ENCODE data around the gene RALGPS1.
A peak's percentile ranks its signal among the peaks of the same experiment; 100 is the strongest.

Gene RALGPS1

DNA sequence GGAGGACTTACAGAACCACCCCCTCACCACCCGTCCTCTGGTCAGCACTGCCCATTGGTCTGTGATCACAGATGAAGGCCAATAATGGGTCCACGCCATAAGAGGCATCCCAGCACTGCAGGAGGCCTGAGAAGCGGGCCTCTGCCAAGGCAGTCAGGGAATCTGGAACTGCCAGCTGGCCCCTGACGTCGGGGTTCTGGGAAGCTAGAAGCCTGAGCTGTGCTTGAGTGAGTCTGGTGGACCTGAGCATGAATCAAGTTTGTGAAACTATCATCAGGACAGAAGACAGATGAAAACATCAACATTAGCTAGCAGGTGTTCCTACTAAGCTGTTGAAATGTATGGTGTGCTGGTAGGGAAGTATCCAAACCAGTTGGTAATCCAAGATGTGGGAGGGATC, 200.0 kb downstream of the RALGPS1 start:
- H3K9me3 ChIP-seq (ENCODE audit: control insufficient read depth, low read length) = no peaks in the 10 kb centered on the region
- H3K4me3 ChIP-seq (ENCODE audit: insufficient read depth, low read depth, low read length) = no peak overlapping the region
- no peak overlapping the region for H3K27ac ChIP-seq (ENCODE audit: insufficient read depth, low read depth, low read length, poor library complexity, severe bottlenecking)
- H3K4me1 ChIP-seq (ENCODE audit: control insufficient read depth, insufficient read depth, low read length) = peaks cover 20% of the 10 kb centered on the region
- WGBS, 2 experiments = 94 to 95% methylated on average over 5 of the region's 5 CpGs
- no peaks in the 10 kb centered on the region for H3K36me3 ChIP-seq (ENCODE audit: control insufficient read depth, insufficient read depth, low read length)
- H3K27me3 ChIP-seq (ENCODE audit: control insufficient read depth, insufficient read depth, low read length, poor library complexity, severe bottlenecking) = no peaks in the 10 kb centered on the region

DNA sequence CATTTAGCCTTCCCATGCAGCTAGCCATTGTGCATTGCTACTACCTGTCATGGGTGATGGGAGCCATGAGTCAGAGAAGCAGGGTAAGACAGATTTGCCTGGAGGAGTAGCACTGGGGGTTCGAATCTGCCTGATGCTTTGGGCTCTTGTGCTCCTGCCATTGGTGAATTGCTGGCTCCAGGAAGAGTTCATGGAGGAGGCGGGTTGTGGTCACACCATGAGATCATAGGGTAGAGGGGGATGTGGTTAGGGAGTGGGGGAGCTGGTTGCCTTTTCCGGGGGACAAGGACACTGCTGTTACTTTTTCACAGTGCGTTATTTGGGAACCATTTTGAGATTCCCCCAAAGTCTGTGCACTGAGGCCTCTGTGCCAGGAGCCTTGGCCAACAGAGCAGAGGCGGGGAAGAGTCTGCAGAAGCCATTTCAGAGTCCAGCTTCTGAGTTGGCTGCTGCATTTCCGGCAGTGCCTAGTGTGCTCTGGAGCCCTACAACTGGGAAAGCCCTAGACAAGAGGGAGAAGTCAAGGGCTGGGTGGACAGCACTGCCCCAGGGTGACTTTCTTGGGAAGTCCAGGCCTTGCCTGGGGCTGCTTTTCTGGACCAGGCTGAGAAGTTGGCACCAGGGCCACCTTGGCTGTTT, 201.6 kb downstream of the RALGPS1 start:
- Histone ChIP-seq H3K27ac (ENCODE audit: insufficient read depth, low read depth, low read length, poor library complexity, severe bottlenecking) (no peak overlapping the region), H3K4me3 (ENCODE audit: insufficient read depth, low read depth, low read length) (no peak overlapping the region), H3K9me3 (ENCODE audit: control insufficient read depth, low read length) (no peaks in the 10 kb centered on the region), H3K27me3 (ENCODE audit: control insufficient read depth, insufficient read depth, low read length, poor library complexity, severe bottlenecking) (no peaks in the 10 kb centered on the region), H3K36me3 (ENCODE audit: control insufficient read depth, insufficient read depth, low read length) (no peaks in the 10 kb centered on the region), H3K4me1 (ENCODE audit: control insufficient read depth, insufficient read depth, low read length) (peaks cover 20% of the 10 kb centered on the region)
- 94 to 97% methylated on average over 6 of the region's 6 CpGs for WGBS, 2 experiments

DNA sequence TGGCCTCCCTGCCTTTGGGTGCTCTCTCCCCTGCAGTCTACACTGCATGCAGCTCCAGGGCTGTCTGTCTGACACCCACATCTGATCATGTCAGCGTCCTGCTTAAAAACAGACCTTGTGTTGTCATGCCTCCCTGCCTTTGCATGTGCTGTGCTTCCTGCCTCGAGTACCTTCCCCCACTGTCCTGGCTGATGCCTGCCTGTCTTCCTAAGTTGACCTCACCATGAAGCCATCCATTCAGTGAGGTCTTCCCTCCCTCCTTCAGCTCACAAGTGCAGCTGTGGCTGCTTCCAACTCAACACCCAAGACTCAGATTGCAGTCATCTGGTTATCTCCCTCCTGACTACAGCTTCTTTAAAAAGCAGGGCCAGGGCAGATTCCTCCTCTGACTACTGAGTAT, 202.4 kb downstream of the RALGPS1 start:
- 87 to 88% methylated on average over 2 of the region's 2 CpGs for WGBS, 2 experiments
- H3K4me1 ChIP-seq (ENCODE audit: control insufficient read depth, insufficient read depth, low read length) = peaks cover 20% of the 10 kb centered on the region
- no peak overlapping the region for H3K27ac ChIP-seq (ENCODE audit: insufficient read depth, low read depth, low read length, poor library complexity, severe bottlenecking)

DNA sequence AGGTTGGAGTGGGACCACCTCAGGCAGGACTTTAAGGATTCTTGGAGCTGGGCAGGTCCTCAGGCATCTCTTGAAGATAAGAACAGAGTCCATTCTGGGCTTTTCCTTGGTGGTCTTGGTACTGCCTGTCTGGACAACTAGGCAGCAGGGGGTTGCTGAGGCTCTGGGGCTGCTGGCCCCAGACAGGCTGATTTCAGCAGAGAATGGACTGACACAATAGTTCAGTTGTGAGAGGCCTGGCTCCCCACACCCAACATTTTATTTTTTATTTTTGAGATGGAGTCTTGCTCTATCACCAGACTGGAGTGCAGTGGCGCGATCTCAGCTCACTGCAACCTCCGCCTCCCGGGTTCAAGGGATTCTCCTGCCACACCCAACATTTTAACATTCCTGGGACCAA, 203.2 kb downstream of the RALGPS1 start:
- no peak overlapping the region for H3K27ac ChIP-seq (ENCODE audit: insufficient read depth, low read depth, low read length, poor library complexity, severe bottlenecking)
- H3K9me3 ChIP-seq (ENCODE audit: control insufficient read depth, low read length) = no peaks in the 10 kb centered on the region
- H3K4me1 ChIP-seq (ENCODE audit: control insufficient read depth, insufficient read depth, low read length) = peaks cover 20% of the 10 kb centered on the region
- H3K4me3 ChIP-seq (ENCODE audit: insufficient read depth, low read depth, low read length) = no peak overlapping the region
- H3K27me3 ChIP-seq (ENCODE audit: control insufficient read depth, insufficient read depth, low read length, poor library complexity, severe bottlenecking) = no peaks in the 10 kb centered on the region
- WGBS, 2 experiments = 100% methylated on average over 4 of the region's 4 CpGs
- H3K36me3 ChIP-seq (ENCODE audit: control insufficient read depth, insufficient read depth, low read length) = no peaks in the 10 kb centered on the region

More for the DNA sequence above, 202.4 kb downstream of the RALGPS1 start:
- H3K4me3 ChIP-seq (ENCODE audit: insufficient read depth, low read depth, low read length) = no peak overlapping the region
- H3K27me3 ChIP-seq (ENCODE audit: control insufficient read depth, insufficient read depth, low read length, poor library complexity, severe bottlenecking) = no peaks in the 10 kb centered on the region
- H3K36me3 ChIP-seq (ENCODE audit: control insufficient read depth, insufficient read depth, low read length) = no peaks in the 10 kb centered on the region
- no peaks in the 10 kb centered on the region for H3K9me3 ChIP-seq (ENCODE audit: control insufficient read depth, low read length)

DNA sequence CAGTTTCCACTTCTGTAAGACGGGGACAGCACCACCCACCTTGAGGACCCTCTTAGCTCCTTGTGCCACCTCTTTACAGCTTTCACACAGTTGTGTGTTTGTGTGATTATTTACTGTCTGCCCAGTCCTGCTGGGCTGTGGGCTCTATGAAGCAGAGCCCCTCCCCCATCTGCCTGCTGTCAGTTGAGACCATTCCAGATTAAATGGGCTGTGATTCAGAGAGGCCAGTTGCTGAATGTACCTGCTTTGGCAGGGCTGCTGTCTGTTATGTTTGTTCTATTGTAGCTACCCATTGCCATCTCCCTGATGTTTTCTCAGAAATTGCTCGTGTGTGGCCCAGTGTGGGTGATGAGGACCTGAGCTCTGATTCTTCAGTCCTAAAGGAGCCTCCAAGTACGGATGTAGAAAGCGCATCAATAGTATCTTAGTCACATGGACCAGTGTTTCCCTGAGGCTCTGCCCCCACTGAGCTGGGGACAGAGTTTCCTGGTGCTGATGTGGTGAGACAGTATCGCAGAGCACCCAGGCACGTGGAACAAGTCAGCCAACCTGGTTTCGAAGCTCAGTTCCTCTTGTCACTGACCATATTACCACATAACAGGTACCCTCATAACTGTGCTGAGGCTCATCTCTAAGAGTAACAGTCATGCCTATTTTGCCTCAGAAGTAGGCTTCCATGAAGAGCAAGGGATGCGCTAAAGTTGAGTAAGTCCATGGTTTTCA, 204.2 kb downstream of the RALGPS1 start:
- 91 to 93% methylated on average over 8 of the region's 8 CpGs for WGBS, 2 experiments
- no peaks in the 10 kb centered on the region for H3K27me3 ChIP-seq (ENCODE audit: control insufficient read depth, insufficient read depth, low read length, poor library complexity, severe bottlenecking)
- H3K36me3 ChIP-seq (ENCODE audit: control insufficient read depth, insufficient read depth, low read length) = no peaks in the 10 kb centered on the region
- H3K9me3 ChIP-seq (ENCODE audit: control insufficient read depth, low read length) = no peaks in the 10 kb centered on the region
- no peak overlapping the region for H3K27ac ChIP-seq (ENCODE audit: insufficient read depth, low read depth, low read length, poor library complexity, severe bottlenecking)
- peaks cover 27% of the 10 kb centered on the region for H3K4me1 ChIP-seq (ENCODE audit: control insufficient read depth, insufficient read depth, low read length)
- no peak overlapping the region for H3K4me3 ChIP-seq (ENCODE audit: insufficient read depth, low read depth, low read length)

DNA sequence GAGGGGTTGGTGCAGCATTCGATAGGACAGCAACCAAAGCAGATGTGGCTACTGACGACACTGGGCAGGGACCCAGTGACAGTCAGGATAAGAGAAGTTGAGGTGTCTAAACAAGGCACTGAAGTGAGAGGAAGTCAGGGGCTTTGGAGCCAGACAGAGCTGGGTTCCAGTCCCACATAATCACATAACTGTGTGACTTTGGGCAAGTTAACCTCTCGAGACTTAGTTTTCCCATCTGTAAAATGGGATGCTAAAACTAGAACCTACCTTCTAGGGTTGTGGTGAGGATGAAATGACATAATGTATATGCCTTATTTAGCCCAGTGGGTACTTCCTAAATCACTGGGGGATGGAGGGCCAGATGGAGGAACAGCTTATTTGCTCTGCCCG, 204.7 kb downstream of the RALGPS1 start:
- Histone ChIP-seq H3K27ac (ENCODE audit: insufficient read depth, low read depth, low read length, poor library complexity, severe bottlenecking) (no peak overlapping the region), H3K4me3 (ENCODE audit: insufficient read depth, low read depth, low read length) (no peak overlapping the region), H3K9me3 (ENCODE audit: control insufficient read depth, low read length) (no peaks in the 10 kb centered on the region), H3K4me1 (ENCODE audit: control insufficient read depth, insufficient read depth, low read length) (peaks cover 30% of the 10 kb centered on the region), H3K27me3 (ENCODE audit: control insufficient read depth, insufficient read depth, low read length, poor library complexity, severe bottlenecking) (no peaks in the 10 kb centered on the region), H3K36me3 (ENCODE audit: control insufficient read depth, insufficient read depth, low read length) (no peaks in the 10 kb centered on the region)
- 90 to 95% methylated on average over 4 of the region's 4 CpGs for WGBS, 2 experiments

DNA sequence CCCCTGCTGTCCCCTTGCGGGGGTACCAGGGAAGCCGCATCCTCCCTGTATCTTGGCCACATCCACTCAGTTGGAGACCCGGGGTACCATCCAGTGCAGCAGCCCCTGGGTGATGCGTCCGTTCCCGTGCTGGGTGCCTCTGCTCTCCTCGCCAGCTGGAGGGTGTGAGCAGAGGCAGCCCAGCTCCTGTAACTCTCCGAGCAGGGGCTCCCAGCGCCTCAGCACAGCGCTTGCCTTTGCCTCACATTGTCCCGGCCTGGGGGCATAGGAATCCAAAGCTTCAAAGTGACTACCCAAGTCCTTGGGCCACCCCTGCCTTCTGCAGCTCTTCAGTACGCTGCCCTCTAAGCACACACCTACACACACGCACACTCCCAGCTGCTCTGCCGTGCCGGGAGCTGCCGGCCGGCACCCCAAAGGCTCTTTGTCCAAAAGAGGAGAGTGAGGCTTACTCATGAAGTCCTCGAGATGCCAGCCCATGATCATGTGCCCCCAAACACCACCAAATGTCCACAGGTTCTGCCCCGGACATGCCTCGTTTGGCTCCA, 207.1 kb downstream of the RALGPS1 start:
- H3K9me3 ChIP-seq (ENCODE audit: control insufficient read depth, low read length) = no peaks in the 10 kb centered on the region
- no peaks in the 10 kb centered on the region for H3K36me3 ChIP-seq (ENCODE audit: control insufficient read depth, insufficient read depth, low read length)
- H3K4me3 ChIP-seq (ENCODE audit: insufficient read depth, low read depth, low read length) = peak overlapping the region; percentile 63
- WGBS, 2 experiments = 13 to 16% methylated on average over 20 of the region's 20 CpGs
- H3K4me1 ChIP-seq (ENCODE audit: control insufficient read depth, insufficient read depth, low read length) = peaks cover 30% of the 10 kb centered on the region
- peak overlapping the region; percentile 87 for H3K27ac ChIP-seq (ENCODE audit: insufficient read depth, low read depth, low read length, poor library complexity, severe bottlenecking)
- H3K27me3 ChIP-seq (ENCODE audit: control insufficient read depth, insufficient read depth, low read length, poor library complexity, severe bottlenecking) = no peaks in the 10 kb centered on the region

DNA sequence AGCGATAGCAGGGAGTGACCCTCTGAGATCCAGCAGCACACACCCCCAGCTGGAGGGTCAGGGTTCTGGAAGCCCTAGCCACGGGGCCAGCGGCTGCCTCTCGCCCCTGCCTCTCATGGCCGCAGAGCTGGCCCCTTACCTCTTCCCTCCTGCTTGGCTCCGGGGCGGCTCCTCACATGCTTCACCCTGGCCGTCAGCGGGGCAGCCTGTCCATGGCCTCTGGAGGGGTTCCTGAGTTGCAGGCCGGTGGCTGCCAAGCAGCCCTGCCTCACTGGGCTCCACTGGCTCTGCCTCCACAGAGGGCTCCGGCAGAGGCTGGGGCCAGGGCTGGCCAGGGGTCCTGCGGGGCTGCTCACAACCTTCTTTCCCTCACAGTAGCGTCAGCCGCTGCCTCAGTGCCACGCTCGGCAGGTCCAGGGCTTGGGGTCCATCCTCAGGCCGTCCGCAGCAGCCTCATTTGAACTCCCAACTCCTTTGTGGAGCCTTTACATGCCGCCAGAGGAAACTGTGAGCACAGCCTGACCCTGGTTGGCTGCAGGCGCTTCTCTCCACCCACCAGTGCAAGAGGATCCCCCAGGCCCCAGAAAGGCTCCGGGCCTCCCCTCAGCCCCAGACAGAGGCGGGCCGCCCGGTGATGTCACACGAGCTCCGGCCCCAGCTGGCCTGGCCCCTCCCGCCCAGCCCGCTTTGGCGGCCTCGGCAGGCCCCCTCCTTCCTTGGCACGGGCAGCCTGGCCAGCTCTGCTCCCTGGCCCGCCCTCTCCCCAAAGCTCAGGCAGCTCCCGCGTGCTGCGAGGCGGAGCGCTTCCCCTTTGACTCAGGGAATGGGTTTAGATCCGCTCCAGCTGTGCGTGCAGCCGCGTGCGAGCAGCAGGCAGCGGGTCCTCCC, 207.8 kb downstream of the RALGPS1 start, which contains the start of gene ANGPTL2:
Gene ANGPTL2, minus strand, starts transcription at position 460 of the 888 bp plus-strand sequence. CDS start 13,904 bp downstream, outside the sequence.
- H3K27ac ChIP-seq (ENCODE audit: insufficient read depth, low read depth, low read length, poor library complexity, severe bottlenecking) = peak within 1 kb of the TSS; percentile 87
- no peaks in the 10 kb centered on the region for H3K9me3 ChIP-seq (ENCODE audit: control insufficient read depth, low read length)
- H3K36me3 ChIP-seq (ENCODE audit: control insufficient read depth, insufficient read depth, low read length) = no peaks in the 10 kb centered on the region
- WGBS, 2 experiments = 1 to 2% methylated on average over 43 of the region's 43 CpGs
- H3K4me3 ChIP-seq (ENCODE audit: insufficient read depth, low read depth, low read length) = peak within 1 kb of the TSS; percentile 63
- peaks cover 29% of the 10 kb centered on the region for H3K4me1 ChIP-seq (ENCODE audit: control insufficient read depth, insufficient read depth, low read length)
- H3K27me3 ChIP-seq (ENCODE audit: control insufficient read depth, insufficient read depth, low read length, poor library complexity, severe bottlenecking) = no peaks in the 10 kb centered on the region

DNA sequence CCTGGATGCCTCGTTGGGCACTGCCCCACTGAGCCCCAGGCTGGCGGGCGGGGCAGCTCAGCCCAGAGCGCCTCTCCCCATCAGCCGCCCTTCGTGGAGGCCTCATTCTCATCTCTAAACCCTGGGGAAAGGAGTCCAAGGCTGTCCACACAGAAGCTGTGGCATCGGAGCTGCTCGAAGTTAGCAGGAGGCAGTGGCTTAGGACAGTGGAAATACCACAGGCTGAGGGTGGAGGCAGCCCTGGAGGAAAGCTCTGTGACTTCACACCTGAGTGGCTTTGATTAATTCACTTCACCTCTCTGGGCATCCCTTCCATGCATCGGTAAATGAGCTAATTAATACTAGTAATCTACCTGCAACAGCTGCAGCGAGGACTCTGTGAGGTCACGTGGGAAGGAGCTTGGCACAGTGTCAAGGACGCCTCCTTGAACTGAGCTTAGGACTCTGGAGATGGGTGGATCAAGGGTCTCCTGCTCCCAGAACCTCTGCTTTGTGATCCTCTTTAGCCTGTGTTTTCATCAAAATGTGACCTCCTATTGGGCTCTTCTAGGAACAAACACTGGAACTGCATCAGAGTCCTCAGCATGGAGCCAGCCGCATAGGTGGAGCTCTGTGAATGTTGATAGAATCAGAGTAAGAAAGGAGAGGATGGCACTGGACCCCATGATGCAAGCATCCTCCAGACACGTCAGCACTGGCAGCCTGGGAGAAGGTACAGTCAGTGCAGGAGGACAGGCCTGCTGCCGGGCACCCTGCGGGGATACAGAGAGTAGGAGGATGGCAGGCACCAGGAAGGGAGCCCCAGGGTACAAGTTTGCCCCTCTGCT, 208.7 kb downstream of the RALGPS1 start:
- peaks cover 20% of the 10 kb centered on the region for H3K4me1 ChIP-seq (ENCODE audit: control insufficient read depth, insufficient read depth, low read length)
- no peaks in the 10 kb centered on the region for H3K9me3 ChIP-seq (ENCODE audit: control insufficient read depth, low read length)
- H3K27me3 ChIP-seq (ENCODE audit: control insufficient read depth, insufficient read depth, low read length, poor library complexity, severe bottlenecking) = no peaks in the 10 kb centered on the region
- H3K4me3 ChIP-seq (ENCODE audit: insufficient read depth, low read depth, low read length) = peak overlapping the region; percentile 63
- H3K27ac ChIP-seq (ENCODE audit: insufficient read depth, low read depth, low read length, poor library complexity, severe bottlenecking) = peak overlapping the region; percentile 80
- WGBS, 2 experiments = 38 to 44% methylated on average over 16 of the region's 16 CpGs
- H3K36me3 ChIP-seq (ENCODE audit: control insufficient read depth, insufficient read depth, low read length) = no peaks in the 10 kb centered on the region
